ENCODE results near the gene AATK. TPM values are rescaled to one million over a fixed set of nuclear protein-coding genes. Genes with fewer than 3 reads are reported as not detected.

Gene AATK
- total and polyA plus RNA-seq, 2 donors (not counting 3 experiments of a cell fraction or from before 2014, with no cell fraction given), result 0.69 to 1.00 TPM

DNA sequence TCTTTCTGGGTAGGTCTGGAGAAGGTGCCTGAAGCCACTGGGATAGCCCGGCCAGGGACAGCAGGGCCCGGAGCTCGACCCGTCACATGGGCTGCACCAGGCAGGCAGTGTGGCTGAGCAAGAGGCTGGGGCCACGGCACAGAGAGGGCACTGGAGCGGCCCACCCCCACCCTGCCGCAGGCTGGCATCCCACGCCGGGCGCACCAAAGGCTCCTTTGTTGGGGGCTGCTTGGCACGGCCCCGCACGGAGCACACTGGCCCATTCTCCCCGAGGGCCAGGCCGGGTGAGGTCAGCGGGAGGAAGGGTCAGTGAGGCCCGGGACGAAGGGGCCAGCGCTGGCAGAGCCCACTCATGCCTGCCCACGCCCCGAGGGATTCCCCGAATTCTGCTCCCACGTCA lies 37.2 kb downstream of the AATK start:
- no peak for DNase-seq (ENCODE audit: low read depth, low spot score)
- no peak overlapping the region for H3K27ac ChIP-seq (ENCODE audit: insufficient read depth, low read depth, low read length)
- ChIA-PET POLR2A (no interaction called here), CTCF (no interaction called here)
- intact Hi-C loops (cut with micrococcal nuclease) (no loop called here), dilution Hi-C loops (cut with MboI; ENCODE audit: extremely low pct_ligation_motif_present, low sequenced_read_pairs) (no loop called here)
- TF ChIP-seq POLR2AphosphoS5 (IDR thresholded peaks at IDR 0.05; ENCODE audit: insufficient read depth, low read depth, low read length) (no peak), POLR2A (IDR thresholded peaks at IDR 0.05; ENCODE audit: low read depth, low read length) (no peak), EZH2 (IDR thresholded peaks at IDR 0.05; ENCODE audit: borderline replicate concordance, low read depth, low read length, severe bottlenecking) (no peak), JUN (IDR thresholded peaks at IDR 0.05; ENCODE audit: borderline replicate concordance, insufficient read depth, insufficient read length, low read depth) (no peak), GATA2 (IDR thresholded peaks at IDR 0.05; ENCODE audit: insufficient read depth, insufficient read length, low read depth, low read length) (no peak), MYC (IDR thresholded peaks at IDR 0.05; ENCODE audit: low read depth, low read length) (no peak), FOS (IDR thresholded peaks at IDR 0.05; ENCODE audit: borderline replicate concordance, insufficient read depth, low read length) (no peak)
- TF ChIP-seq, protein P1, sequence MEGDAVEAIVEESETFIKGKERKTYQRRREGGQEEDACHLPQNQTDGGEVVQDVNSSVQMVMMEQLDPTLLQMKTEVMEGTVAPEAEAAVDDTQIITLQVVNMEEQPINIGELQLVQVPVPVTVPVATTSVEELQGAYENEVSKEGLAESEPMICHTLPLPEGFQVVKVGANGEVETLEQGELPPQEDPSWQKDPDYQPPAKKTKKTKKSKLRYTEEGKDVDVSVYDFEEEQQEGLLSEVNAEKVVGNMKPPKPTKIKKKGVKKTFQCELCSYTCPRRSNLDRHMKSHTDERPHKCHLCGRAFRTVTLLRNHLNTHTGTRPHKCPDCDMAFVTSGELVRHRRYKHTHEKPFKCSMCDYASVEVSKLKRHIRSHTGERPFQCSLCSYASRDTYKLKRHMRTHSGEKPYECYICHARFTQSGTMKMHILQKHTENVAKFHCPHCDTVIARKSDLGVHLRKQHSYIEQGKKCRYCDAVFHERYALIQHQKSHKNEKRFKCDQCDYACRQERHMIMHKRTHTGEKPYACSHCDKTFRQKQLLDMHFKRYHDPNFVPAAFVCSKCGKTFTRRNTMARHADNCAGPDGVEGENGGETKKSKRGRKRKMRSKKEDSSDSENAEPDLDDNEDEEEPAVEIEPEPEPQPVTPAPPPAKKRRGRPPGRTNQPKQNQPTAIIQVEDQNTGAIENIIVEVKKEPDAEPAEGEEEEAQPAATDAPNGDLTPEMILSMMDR (IDR thresholded peaks at IDR 0.05; ENCODE audit: extremely low read depth in 1 of 2, insufficient read depth in 1 of 2, low read depth in 1 of 2, low read length in 2 of 2), result no peak
- TF ChIP-seq, protein P2, sequence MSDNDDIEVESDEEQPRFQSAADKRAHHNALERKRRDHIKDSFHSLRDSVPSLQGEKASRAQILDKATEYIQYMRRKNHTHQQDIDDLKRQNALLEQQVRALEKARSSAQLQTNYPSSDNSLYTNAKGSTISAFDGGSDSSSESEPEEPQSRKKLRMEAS (IDR thresholded peaks at IDR 0.05; ENCODE audit: insufficient read depth, insufficient read length), result no peak
- H3K27me3 ChIP-seq (ENCODE audit: control insufficient read depth in 2 of 2, insufficient read depth in 2 of 2, low read length in 2 of 2), result no peaks in the 10 kb centered on the region
- H2AFZ ChIP-seq (ENCODE audit: low read depth, low read length), result no peak overlapping the region
- no peak for FAIRE-seq
- BruUV-seq (replicated peaks), result no TSS peak
- no peaks in the 10 kb centered on the region for H3K4me1 ChIP-seq (ENCODE audit: control insufficient read depth, extremely low read depth, insufficient read depth, low read length)
- no peak overlapping the region for H3K4me3 ChIP-seq (replicated peaks in 1 of 3; ENCODE audit: insufficient read depth in 1 of 3, low read depth in 1 of 3, low read length in 3 of 3)
- H4K20me1 ChIP-seq (replicated peaks; ENCODE audit: control insufficient read depth, extremely low read depth, insufficient read depth, low read length), result no peaks in the 10 kb centered on the region
- H3K36me3 ChIP-seq (ENCODE audit: control insufficient read depth in 2 of 2, extremely low read depth in 1 of 2, insufficient read depth in 2 of 2, low read length in 2 of 2), result no peaks in the 10 kb centered on the region
- H3K9me1 ChIP-seq (replicated peaks; ENCODE audit: control insufficient read depth, extremely low read depth, insufficient read depth, low read length), result no peaks in the 10 kb centered on the region
- no peak overlapping the region for H3K4me2 ChIP-seq (ENCODE audit: insufficient read depth, low read length)
- H3K9ac ChIP-seq (replicated peaks; ENCODE audit: extremely low read depth, insufficient read depth, low read length), result no peak overlapping the region
- no peaks in the 10 kb centered on the region for H3K79me2 ChIP-seq (ENCODE audit: control insufficient read depth, insufficient read depth, low read length)
- H3K9me3 ChIP-seq (replicated peaks; ENCODE audit: control insufficient read depth, insufficient read depth, low read length), result no peaks in the 10 kb centered on the region

Measured in endothelial cell of umbilical vein (primary cell).